IPS-18c (cell line): ENCODE data around the gene ENPP7.
A peak's percentile ranks its signal among the peaks of the same experiment; 100 is the strongest.
"Not testable (repeated sequence)": the region's sequence is repeated elsewhere in the genome, so short reads cannot be mapped to it uniquely, and the experiment has no call there.

Experiments
- H3K4me3 ChIP-seq: 2 replicates; pipeline ENCODE4 v1.7.0; 2013; ENCODE audit warnings: low read depth, mild to moderate bottlenecking, low read length, moderate library complexity; ENCODE audit not compliant: insufficient read depth
- H3K9me3 ChIP-seq: one replicate; pipeline ENCODE4 v1.6.1; 2013; ENCODE audit warnings: mild to moderate bottlenecking, low read length, moderate library complexity; ENCODE audit not compliant: control insufficient read depth, insufficient read depth

The ENPP7 gene

DNA sequence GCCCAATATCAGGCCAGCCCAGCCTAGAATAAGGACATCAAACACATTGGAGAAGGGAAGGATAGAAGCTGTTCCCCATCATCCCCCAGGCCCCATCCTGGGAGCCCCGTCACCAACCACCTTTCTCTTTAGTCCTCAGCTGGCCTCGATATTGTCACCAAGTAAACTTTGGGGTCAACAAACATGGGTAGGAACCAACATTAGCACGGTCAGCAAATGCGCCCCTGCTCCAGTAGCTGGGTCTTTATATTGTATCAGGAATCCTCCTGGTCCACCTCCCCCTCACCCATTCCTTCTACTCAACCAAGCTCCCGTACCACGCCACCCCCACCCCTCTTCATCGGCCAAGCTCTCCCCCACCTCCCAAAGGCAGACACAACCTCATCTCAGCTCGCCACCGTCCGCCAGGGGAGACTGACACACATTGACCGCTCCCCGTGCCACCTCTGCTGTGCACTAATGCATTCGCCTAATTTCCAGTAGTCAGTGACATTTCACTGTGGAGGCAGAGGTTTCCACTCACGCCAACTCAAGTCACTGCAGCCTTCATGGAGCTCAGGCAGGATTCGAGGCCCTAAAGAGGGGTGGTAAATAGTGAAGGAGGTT is 26.5 kb downstream of the ENPP7 start:
- Histone ChIP-seq H3K9me3 (no peaks in the 10 kb centered on the region), H3K4me3 (no peak overlapping the region)

DNA sequence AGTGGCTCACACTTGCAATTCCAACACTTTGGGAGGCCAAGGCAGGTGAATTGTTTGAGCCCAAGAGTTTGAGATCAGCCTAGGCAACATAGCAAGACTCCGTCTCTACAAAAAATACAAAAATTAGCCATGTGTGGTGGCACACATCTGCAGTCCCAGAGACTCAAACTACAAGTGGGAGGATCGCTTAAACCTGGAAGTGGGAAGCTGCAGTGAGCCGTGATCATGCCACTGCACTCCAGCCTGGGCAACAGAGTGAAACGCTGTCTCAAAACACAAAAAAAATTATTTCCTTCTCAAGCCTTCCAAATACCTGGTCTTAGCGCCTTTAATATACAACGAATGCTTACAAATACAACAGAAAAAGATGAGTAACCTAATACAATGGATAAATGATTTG is 27.5 kb downstream of the ENPP7 start:
- no peak overlapping the region for H3K4me3 ChIP-seq

DNA sequence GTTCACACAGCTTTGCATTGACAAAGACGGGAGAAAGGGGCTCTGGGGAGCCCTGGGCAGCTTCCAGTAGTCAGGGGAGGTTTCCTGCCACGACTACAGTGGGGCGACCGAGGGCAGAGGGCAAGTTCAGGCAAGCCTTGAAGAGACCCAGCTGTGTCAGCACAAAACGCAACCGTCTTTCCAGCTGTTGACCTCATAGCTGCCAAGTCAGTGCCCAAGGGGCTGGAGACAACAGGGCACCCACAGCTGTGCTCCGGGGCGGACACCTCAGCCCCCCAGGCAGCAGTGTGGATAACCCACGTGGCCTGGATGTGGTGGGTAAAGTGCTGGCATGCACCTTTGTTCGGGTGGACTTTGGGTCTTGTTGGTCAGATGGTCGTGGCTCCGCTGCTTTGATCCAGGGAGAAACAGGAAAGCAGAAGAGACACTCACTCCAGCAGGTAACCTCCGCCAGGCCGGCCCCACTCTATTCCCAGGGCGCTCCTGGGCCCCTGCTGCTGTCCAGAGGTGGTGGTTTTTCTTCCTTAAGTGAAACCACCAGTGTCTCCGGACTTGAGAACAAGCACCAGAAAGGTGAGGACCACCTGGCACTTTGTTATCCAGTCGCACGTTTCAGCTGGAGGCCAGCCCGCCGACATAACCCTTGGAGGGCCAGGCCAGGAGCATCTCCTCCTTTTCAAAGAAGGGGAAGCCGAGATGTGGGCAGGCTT is 29.6 kb downstream of the ENPP7 start:
- no peak overlapping the region; the same call in 1 of the 2 replicates for H3K4me3 ChIP-seq
- no peaks in the 10 kb centered on the region for H3K9me3 ChIP-seq

More for the DNA sequence above, 27.5 kb downstream of the ENPP7 start:
- H3K9me3 ChIP-seq: no peaks in the 10 kb centered on the region

DNA sequence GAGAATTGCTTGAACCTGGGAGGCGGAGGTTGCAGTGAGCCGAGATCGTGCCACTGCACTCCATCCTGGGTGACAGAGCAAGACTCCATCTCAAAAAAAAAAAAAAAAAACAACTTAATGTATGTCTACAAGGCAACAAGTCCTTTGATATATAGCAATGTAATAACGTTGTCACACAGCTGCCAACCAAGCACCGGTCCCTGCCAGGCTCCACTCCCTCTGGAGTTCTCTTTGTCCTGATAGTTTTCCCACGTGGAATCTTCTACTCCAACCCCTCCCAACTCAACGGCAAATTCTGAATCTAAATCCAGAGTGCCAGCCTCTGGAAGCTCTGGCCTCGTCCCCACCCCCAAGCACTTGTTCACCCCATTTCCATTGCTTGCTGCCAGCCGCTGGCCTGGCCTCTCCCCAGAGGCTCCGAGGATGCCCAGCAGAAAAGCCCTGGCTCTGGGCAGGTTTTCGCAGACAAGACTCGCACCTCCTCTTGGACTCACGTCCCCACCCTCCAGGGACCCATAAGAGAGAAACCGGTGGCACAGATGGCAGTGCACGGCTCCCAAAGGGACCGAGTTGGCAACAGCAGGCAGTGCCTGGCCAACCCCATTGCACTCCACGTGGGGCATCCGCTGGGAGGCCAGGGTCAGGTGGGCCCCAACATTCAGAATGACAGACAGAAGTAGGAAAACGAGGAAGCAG is 31.3 kb downstream of the ENPP7 start:
- H3K4me3 ChIP-seq: no peak overlapping the region
- H3K9me3 ChIP-seq: no peaks in the 10 kb centered on the region

DNA sequence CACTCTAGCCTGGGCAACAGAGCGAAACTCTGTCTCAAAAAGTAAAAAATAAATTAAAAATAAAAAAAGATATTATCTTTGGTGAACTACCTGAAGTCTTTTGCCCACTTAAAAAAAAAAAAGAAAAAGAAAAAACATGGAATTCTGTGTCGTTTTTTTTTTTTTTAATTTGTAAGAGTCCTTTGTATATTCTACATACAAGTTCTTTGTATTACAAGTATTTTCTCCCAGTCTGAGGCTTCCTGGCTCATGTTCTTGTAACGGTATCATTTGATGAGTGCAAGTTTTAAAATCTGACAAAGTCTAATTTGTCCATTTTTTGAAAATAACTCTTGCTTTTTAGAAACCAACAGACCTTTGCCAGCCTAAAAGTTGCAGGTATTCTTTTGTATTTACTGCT is 35.0 kb downstream of the ENPP7 start:
- no peak overlapping the region for H3K4me3 ChIP-seq
- no peaks in the 10 kb centered on the region for H3K9me3 ChIP-seq

DNA sequence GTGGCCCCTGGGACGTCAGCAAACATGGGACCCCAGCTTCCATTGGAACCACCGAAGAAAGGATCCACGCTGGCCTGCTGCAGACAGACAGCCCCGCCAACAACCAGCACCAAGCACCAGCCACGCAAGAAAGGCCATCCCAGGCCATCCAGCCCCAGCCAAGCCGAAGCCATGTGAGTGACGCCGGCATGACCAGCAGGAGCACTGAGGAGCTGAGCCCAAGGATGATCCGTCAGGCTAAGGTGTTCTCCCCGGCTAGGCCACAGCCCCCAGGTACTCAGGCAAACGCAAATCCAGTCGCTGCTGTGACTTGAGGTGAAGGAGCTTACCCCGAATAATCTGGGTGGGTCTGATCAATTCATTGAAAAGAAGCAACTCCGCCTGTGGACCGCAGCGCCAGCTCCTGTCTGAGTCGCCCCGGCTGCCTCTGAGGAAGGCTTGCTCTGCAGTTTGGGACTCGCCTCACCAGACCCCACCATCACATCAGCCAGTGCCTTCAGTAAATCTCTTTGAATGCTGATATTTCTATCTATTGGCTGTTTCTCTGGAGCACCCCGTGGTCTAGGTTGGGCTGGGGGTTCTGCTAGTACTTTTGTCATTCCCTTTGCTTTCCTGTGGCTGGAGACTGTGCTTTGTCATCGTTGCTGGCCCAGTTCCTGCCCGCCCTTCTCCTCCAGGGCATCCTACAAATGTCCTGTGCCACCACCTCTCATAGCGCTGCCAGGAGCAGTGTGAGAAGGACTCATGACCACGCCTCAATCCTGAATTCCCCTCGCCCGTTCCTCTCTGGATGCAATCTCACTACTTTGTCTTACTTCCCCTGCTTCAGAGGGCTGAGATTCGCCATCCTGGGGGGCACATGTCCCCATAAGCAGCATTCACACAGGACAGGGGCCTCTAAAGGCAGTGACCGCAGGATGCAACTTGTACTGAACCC is 39.1 kb downstream of the ENPP7 start:
- H3K4me3 ChIP-seq: no peak overlapping the region

DNA sequence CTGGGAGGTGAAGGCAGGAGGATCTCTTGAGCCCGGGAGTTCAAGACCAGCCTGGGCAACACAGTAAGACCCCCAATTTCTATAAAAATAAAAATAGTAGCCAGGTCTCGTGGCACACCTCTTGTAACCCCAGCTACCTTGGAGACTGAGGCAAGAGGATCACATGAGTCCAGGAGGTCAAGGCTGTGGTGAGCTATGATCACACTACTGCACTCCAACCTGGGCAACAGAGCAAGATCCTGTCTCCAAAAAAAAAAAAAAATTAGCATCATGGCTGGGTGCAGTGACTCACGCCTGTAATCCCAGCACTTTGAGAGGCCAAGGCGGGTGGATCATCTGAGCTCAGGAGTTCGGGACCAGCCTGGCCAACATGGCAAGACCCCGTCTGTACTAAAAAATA is 40.5 kb downstream of the ENPP7 start:
- Histone ChIP-seq H3K4me3 (no peak overlapping the region), H3K9me3 (no peaks in the 10 kb centered on the region)

More for the DNA sequence above, 39.1 kb downstream of the ENPP7 start:
- no peaks in the 10 kb centered on the region for H3K9me3 ChIP-seq

DNA sequence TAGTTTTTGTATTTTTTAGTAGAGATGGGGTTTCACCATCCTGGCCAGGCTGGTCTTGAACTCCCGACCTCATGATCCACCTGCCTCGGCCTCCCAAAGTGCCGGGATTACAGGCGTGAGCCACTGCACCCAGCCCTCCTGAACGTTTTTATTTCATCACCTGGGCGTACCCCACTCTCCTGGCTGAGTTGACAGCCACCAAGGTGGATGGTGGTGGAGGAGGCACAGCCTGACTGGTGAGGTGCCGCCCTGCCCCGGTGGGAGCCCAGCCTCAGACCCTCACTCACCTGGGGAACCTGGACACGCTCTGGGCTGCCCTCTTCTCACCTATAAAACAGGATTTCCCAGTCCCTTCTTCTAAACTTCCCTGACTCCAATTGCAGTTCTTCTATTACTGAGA is 42.0 kb downstream of the ENPP7 start:
- not testable (repeated sequence) for H3K4me3 ChIP-seq

DNA sequence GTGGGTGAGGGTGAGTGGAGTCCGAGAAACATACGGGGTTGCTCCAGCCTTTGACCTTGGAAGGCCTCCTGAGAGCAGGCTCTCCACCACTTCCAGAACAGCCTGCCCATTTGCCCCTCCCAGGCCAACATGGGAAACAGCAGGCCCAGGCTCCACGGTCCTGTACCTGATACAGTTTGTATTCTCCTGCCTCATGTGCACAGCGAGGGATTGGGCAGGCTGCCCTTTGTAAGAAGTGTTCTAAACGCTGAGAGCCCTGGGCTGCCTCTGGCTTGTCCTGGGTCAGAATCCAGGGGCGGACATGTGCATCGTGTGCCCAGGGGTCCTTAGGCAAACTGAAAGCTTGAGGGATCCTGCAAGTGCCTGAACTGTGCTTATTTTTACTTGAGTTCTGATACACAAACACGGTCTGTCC is 43.8 kb downstream of the ENPP7 start:
- Histone ChIP-seq H3K4me3 (no peak overlapping the region), H3K9me3 (no peaks in the 10 kb centered on the region)

More for the DNA sequence above, 42.0 kb downstream of the ENPP7 start:
- not testable (repeated sequence) for H3K9me3 ChIP-seq

DNA sequence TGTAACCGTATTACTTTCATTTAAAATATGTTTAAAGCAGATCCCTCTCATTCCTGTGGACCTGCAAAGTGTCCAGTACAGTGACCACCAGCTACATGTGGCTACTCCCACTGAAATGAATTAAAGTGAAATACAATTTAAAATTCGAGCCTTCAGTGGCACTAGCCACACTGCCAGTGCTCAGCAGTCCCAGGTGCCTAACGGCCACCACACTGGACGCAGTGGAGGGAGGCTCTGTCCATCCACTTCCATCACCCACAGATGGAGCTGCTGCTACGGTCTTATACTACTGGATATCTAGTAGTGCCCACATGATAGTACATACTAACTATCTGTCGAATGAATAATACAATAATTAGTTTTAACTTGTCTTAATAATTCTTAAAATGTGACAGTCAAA is 44.9 kb downstream of the ENPP7 start:
- H3K4me3 ChIP-seq: no peak overlapping the region

DNA sequence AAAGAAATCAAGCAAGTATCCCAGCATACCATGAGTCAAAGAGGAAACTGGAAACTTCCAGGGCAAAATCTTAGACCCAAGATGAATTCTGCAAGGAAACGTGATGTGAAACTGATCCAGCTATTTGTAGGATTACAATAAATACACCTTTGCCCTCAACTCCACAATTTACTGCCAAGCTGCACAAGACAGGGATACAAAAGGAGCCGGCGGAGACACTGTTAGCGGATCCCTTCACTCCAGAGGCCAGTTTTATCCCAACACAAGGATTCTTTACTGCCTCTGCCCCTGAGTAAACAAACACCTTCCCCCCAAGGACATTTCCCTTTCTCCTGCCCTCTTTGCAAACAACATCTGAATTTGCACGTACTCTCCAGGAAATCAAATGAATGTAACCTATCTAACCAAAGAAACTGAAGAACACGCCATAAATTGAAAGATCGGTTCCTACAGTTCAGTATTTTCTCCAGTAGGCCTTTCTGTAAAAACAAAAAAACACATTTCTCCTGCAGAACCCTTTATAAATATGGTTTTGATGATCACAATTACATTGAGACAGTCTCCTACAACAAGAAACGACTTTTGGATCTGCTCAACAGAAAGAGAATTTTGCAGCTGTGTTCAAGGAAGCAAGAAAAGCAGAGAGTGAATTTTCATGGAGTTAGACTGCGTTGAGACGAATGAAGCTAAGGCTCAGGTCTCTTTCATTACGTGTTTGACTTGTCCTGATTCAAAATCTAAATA is 45.8 kb downstream of the ENPP7 start:
- no peaks in the 10 kb centered on the region for H3K9me3 ChIP-seq
- peak overlapping the region; percentile 53; the same call in 1 of the 2 replicates for H3K4me3 ChIP-seq

More for the DNA sequence above, 44.9 kb downstream of the ENPP7 start:
- no peaks in the 10 kb centered on the region for H3K9me3 ChIP-seq

DNA sequence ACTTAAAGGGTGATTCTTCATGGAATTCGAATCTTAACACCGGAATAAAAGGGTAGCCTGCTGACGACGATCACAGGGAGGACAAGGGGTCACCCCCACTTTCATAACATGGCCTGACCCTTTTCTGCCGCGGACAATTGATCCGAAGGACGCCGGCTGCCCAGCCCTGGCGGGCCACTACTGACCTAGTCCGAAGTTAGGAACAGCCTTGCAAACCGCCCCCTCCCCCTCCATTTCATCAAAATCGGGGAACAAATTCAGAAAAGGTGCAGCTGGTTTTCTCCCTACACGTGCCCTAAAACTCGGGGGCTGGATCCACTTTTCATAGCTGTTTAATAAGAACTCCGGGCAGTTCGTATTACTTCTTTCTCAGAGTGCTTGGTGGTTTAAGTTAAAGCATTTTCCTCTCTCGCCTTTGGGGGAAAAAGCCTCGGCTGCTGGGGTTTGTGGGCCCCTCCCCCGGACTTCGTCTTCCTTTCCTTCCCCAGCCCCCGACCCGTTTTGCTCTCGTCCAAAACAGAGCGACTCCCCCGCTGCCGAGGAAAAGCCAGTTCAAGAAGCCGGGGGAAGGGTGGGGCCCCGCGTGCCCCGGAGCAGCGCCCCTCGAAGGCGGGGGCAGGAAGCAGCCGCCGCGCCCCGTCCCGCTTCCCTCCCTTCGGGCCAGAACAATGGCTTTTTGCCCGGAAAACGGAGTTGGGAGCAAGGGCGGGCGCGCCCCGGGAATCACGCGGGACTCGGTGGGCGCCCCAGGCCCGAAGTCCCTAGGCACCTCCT is 46.6 kb downstream of the ENPP7 start:
- Histone ChIP-seq H3K4me3 (peak overlapping the region; percentile 53), H3K9me3 (no peaks in the 10 kb centered on the region)

DNA sequence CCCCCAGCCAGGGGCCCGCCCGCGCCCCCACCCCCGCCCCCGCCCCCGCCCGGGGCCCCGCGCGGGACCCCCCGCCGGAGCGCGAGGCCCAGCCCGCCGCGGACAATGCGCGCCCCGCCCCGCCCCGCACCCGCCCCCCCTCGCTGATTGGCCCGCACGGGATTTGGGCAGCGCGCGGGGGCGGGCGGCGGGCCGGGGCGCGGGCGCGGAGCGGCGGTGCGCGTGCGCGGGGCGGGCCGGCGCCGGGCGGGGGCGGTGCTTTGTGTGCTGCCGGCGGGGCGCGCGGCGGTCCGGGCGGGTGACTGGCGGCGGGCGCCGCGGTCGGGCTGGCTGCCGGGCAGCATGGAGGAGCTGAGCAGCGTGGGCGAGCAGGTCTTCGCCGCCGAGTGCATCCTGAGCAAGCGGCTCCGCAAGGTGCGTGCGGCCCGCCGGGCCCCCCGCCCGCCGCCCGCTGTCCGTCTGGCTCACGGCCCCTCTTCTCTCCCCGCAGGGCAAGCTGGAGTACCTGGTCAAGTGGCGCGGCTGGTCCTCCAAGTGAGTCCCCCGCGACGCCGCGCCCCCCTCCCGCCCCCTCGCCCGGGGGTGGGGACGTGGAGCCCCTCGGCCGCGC is 47.3 kb downstream of the ENPP7 start, which contains the start of gene CBX2:
Gene CBX2 (plus strand): TSS at position 255 of the 610 bp plus-strand sequence. CDS start 88 bp downstream, at position 343.
- H3K9me3 ChIP-seq: no peaks in the 10 kb centered on the region
- H3K4me3 ChIP-seq: peak within 1 kb of the TSS; percentile 85

DNA sequence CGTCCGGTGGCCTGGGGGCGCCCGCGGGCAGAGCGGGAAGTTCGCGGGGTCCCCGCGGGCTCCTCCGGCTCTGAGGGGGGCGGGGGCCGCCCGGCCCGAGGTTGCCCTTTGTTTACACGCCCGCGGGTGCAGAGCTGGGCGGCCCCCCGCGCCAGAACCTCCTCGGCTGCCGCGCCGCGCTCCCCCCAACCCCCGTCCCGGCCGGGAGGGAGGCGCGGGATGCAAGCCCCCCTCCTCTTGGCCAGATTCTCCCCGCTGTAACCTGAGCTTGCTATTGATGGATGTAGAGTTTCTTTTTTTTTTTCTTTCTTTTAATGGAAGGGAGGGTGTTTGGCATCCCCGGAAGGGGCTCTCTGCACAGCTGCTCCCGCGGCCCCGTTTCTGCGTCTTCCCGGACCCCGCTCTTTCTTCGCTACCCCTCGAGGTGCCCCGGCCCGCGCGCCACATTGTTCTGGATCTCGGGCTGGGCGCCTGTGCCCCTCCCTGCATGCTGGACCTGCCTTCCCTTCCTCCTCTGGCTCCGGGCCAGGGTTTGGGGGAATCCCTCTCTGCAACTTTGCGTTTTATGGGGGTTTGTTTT is 47.9 kb downstream of the ENPP7 start:
- peak overlapping the region; percentile 85 for H3K4me3 ChIP-seq
- H3K9me3 ChIP-seq: no peaks in the 10 kb centered on the region

DNA sequence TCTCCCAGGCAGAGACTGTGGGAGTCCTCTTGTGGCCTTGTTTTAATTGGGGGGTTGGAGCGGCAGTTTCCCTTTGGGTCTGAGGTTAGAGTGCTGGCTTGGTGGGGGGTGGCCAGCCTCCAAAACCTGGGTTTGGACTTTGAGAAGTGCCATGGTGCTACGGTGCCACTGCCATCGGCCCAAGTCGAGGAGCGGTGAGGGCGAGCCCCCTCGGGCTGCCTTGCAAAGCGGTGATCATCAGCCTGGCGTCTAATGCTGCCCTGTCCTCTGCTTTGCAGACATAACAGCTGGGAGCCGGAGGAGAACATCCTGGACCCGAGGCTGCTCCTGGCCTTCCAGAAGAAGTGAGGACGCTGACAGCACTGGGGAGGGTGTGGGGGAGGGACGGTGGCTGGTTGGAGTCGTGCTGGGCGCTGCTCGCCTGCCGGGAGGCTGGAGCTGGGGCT is 48.4 kb downstream of the ENPP7 start:
- H3K4me3 ChIP-seq: peak overlapping the region; percentile 85

More for the DNA sequence above, 48.4 kb downstream of the ENPP7 start:
- H3K9me3 ChIP-seq: no peaks in the 10 kb centered on the region
